ENCODE data around the gene PTPRJ. TPM values are rescaled to one million over a fixed set of nuclear protein-coding genes. Genes with fewer than 3 reads are reported as not detected.
A peak's percentile ranks its signal among the peaks of the same experiment; 100 is the strongest.

PTPRJ gene
- total and polyA plus RNA-seq, 2 of the 13 experiments (the other 11 are each of a cell fraction or from before 2014, with no cell fraction given) = 1.0 to 1.2 TPM

DNA sequence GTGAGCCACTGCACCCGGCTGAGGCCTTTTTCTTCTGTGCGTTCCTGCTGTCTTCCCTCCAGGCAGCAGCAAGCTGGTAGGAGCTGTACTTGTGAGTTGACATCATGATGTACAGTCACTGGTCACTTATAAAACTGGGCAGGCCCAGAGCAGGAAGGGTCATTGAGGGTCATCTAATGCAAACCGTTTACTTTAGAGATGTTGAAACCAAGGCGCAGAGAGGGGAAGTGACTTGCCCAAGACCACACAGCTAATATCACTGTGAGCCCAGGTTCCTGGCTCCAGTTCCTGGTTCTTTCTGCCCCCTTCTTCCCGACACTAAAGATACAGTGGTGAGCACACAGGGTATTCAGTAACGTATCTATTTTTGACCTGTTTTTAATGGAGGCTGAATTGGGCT lies 27.3 kb downstream of the PTPRJ start:
- H3K4me3 ChIP-seq (replicated peaks in 1 of 3; ENCODE audit: insufficient read depth in 1 of 3, low read depth in 2 of 3, low read length in 3 of 3) = no peak overlapping the region
- H3K36me3 ChIP-seq (replicated peaks in 1 of 2; ENCODE audit: control insufficient read depth in 1 of 2, insufficient read depth in 2 of 2, low read length in 2 of 2) = no peaks in the 10 kb centered on the region
- H3K4me2 ChIP-seq (ENCODE audit: low read depth, low read length) = no peak overlapping the region
- TF ChIP-seq TCF7 (IDR thresholded peaks at IDR 0.05; ENCODE audit: low read depth) (no peak), ZBTB33 (CRISPR knock-in tag; IDR thresholded peaks at IDR 0.05) (no peak), TAF15 (IDR thresholded peaks at IDR 0.05; ENCODE audit: low read depth, low read length, poor library complexity, severe bottlenecking) (no peak), TFE3 (CRISPR knock-in tag; IDR thresholded peaks at IDR 0.05) (no peak), ZNF768 (CRISPR knock-in tag; IDR thresholded peaks at IDR 0.05) (peak; percentile 65; the same call in 1 of the 2 replicates), PRMT3 (CRISPR knock-in tag; IDR thresholded peaks at IDR 0.05; ENCODE audit: borderline replicate concordance, low read depth) (no peak)
- TF ChIP-seq, protein P1, sequence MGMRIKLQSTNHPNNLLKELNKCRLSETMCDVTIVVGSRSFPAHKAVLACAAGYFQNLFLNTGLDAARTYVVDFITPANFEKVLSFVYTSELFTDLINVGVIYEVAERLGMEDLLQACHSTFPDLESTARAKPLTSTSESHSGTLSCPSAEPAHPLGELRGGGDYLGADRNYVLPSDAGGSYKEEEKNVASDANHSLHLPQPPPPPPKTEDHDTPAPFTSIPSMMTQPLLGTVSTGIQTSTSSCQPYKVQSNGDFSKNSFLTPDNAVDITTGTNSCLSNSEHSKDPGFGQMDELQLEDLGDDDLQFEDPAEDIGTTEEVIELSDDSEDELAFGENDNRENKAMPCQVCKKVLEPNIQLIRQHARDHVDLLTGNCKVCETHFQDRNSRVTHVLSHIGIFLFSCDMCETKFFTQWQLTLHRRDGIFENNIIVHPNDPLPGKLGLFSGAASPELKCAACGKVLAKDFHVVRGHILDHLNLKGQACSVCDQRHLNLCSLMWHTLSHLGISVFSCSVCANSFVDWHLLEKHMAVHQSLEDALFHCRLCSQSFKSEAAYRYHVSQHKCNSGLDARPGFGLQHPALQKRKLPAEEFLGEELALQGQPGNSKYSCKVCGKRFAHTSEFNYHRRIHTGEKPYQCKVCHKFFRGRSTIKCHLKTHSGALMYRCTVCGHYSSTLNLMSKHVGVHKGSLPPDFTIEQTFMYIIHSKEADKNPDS (CRISPR knock-in tag; IDR thresholded peaks at IDR 0.05) = no peak
- H3K9me3 ChIP-seq (ENCODE audit: low read length) = no peaks in the 10 kb centered on the region
- ChIA-PET CTCF (ENCODE audit: low intra/inter-chr PET ratio, low total read pairs) (no interaction called here), POLR2A (interaction anchor here (1.5 kb wide), 1 partner anchor 9 kb away, joined by 3 read pairs; no protein-coding TSS in a partner anchor)
- no peaks in the 10 kb centered on the region for H4K20me1 ChIP-seq (ENCODE audit: insufficient read depth, low read length)
- no peaks in the 10 kb centered on the region for H3K27me3 ChIP-seq (ENCODE audit: control insufficient read depth in 1 of 2, insufficient read depth in 2 of 2, low read length in 2 of 2)
- BruUV-seq (replicated peaks) = no TSS peak
- no peak for FAIRE-seq
- H2AFZ ChIP-seq (ENCODE audit: low read length) = no peak overlapping the region
- no peak for ATAC-seq
- in situ Hi-C loops (cut with HindIII; ENCODE audit: extremely low pct_ligation_motif_present, low pct_unique_long_range_greater_than_20kb) = no loop called here
- H3K27ac ChIP-seq (ENCODE audit: extremely low read length, insufficient read depth, low read length) = no peak overlapping the region
- H3K79me2 ChIP-seq (ENCODE audit: insufficient read depth, low read length) = no peaks in the 10 kb centered on the region
- WGBS (ENCODE audit: low lambda C conversion rate) = 63% methylated on average over 6 of the region's 6 CpGs
- H3K9ac ChIP-seq (ENCODE audit: insufficient read depth, low read depth, low read length) = no peak overlapping the region
- DNase-seq (ENCODE audit: low spot score) = no peak
- peaks cover 34% of the 10 kb centered on the region for H3K4me1 ChIP-seq (ENCODE audit: insufficient read depth, low read length)
- intact Hi-C loops (cut with micrococcal nuclease; ENCODE audit: unreplicated experiment) = no loop called here
